B cell (primary cell): ENCODE measurements around the gene UPB1. TPM values are rescaled to one million over a fixed set of nuclear protein-coding genes. Genes with fewer than 3 reads are reported as not detected.

ENCODE experiments used
- ATAC-seq: fragments of 200-7000 bp; cut with Tn5 transposase; one replicate; pipeline ENCODE4 v1.10.0; 2021; ENCODE audit warnings: low read depth, mild to moderate bottlenecking, moderate number of reproducible peaks, moderate library complexity
- CTCF ChIA-PET: fragments of 350-600 bp; sonication (Branson Sonifier 250); formaldehyde crosslinking; loops from one replicate; lab custom pipeline; 2021; ENCODE audit warnings: antibody characterized with exemption, inconsistent platforms; lab: Charles Lee
- POLR2A ChIA-PET: fragments of 350-600 bp; sonication (Branson Sonifier 250); formaldehyde crosslinking; loops from one replicate; lab custom pipeline; 2021; ENCODE audit warnings: antibody characterized with exemption; lab: Charles Lee
- DNase-seq: peaks from one replicate; pipeline ENCODE4 v3.0.0; 2013
- H2AFZ ChIP-seq: 2 replicates; pipeline ENCODE4 v1.6.1; 2012; ENCODE audit warnings: mild to moderate bottlenecking, low read depth, low read length; ENCODE audit not compliant: insufficient read depth, poor library complexity, severe bottlenecking
- H3K27ac ChIP-seq, 2 donors: 1 replicate in 1 of 2; 2 replicates in 1 of 2; pipeline ENCODE4 v1.5.1; 2012 to 2013; ENCODE audit warnings: low read length in 2 of 2, mild to moderate bottlenecking in 2 of 2, moderate library complexity in 1 of 2
- H3K27me3 ChIP-seq, 4 experiments: fragments of 200-600 bp in 1 of 4; sonication (generic) in 1 of 4; replicated peaks in 1 of 4; 1 replicate in 2 of 4; 2 replicates in 2 of 4; pipeline versions ENCODE4 v1.6.1 to v1.7.0; 2013 to 2016; ENCODE audit warnings: low read length in 3 of 4, mild to moderate bottlenecking in 2 of 4, mixed read lengths in 1 of 4, moderate library complexity in 1 of 4; ENCODE audit not compliant: insufficient read depth in 4 of 4, control insufficient read depth in 3 of 4; ENCODE audit errors: control extremely low read depth in 1 of 4
- H3K36me3 ChIP-seq, 2 experiments: replicated peaks in 1 of 2; 1 replicate in 1 of 2; 2 replicates in 1 of 2; pipeline versions ENCODE4 v1.6.1 to v1.7.1; 2013; ENCODE audit warnings: low read length in 1 of 2; ENCODE audit not compliant: insufficient read depth in 2 of 2, control insufficient read depth in 1 of 2; ENCODE audit errors: control extremely low read depth in 1 of 2, extremely low read depth in 1 of 2
- H3K4me1 ChIP-seq, 2 donors: fragments of 200-600 bp in 1 of 2; sonication (generic) in 1 of 2; 1 replicate in 1 of 2; 2 replicates in 1 of 2; pipeline versions ENCODE4 v1.5.1 to v1.6.1; 2013 to 2017; ENCODE audit warnings: low read length in 2 of 2; ENCODE audit not compliant: control insufficient read depth in 2 of 2, insufficient read depth in 2 of 2
- H3K4me2 ChIP-seq: replicated peaks from 2 replicates; pipeline ENCODE3; 2012; ENCODE audit warnings: mild to moderate bottlenecking, low read depth, low read length; ENCODE audit not compliant: poor library complexity, severe bottlenecking
- H3K4me3 ChIP-seq, 5 experiments: fragments of 200-600 bp in 1 of 5; sonication (generic) in 1 of 5; 1 replicate in 3 of 5; 2 replicates in 2 of 5; pipeline versions ENCODE4 v1.5.1 to v1.7.0; 2011 to 2016; ENCODE audit warnings: low read length in 4 of 5, mild to moderate bottlenecking in 4 of 5, low read depth in 2 of 5, control low read depth in 1 of 5, moderate library complexity in 1 of 5; ENCODE audit not compliant: insufficient read depth in 1 of 5; ENCODE audit errors: control extremely low read depth in 1 of 5, extremely low read depth in 1 of 5
- H3K79me2 ChIP-seq: fragments of 200-600 bp; sonication (generic); one replicate; pipeline ENCODE4 v1.6.0; 2016; ENCODE audit warnings: low read length; ENCODE audit not compliant: control insufficient read depth, insufficient read depth
- H3K9ac ChIP-seq: fragments of 200-600 bp; sonication (generic); 2 replicates; pipeline ENCODE4 v1.6.1; 2017; ENCODE audit warnings: mild to moderate bottlenecking, low read length, moderate library complexity
- H3K9me3 ChIP-seq, 3 donors: one replicate each; pipeline versions ENCODE4 v1.6.1 to v1.7.1; 2013; ENCODE audit warnings: low read length in 2 of 3; ENCODE audit not compliant: control insufficient read depth in 2 of 3, insufficient read depth in 1 of 3; ENCODE audit errors: control extremely low read depth in 1 of 3
- H4K20me1 ChIP-seq: 2 replicates; pipeline ENCODE4 v1.6.0; 2012; ENCODE audit warnings: mild to moderate bottlenecking, low read length; ENCODE audit not compliant: insufficient read depth, control insufficient read depth, poor library complexity, severe bottlenecking
- H3K27ac Mint-ChIP-seq: one replicate; pipeline ENCODE4 v1.8.0; 2021; ENCODE audit warnings: mixed read lengths
- H3K27me3 Mint-ChIP-seq: one replicate; pipeline ENCODE4 v1.8.0; 2021; ENCODE audit warnings: mixed read lengths
- H3K4me1 Mint-ChIP-seq: one replicate; pipeline ENCODE4 v1.8.0; 2021; ENCODE audit warnings: mixed read lengths
- H3K4me3 Mint-ChIP-seq: one replicate; pipeline ENCODE4 v1.8.0; 2021; ENCODE audit warnings: mixed read lengths
- H3K9me3 Mint-ChIP-seq: one replicate; pipeline ENCODE4 v1.8.0; 2022; ENCODE audit warnings: mixed read lengths; ENCODE audit not compliant: insufficient read depth
- EZH2 ChIP-seq: IDR thresholded peaks from 2 replicates; pipeline ENCODE4 v1.6.1; 2012; ENCODE audit warnings: borderline replicate concordance, low read depth, mild to moderate bottlenecking, moderate library complexity, low read length; ENCODE audit not compliant: insufficient read depth, poor library complexity, severe bottlenecking
- WGBS: methylation state at CpG from one replicate; pipeline ENCODE4 v1.1.5; 2013; ENCODE audit warnings: missing lambda C conversion rate; ENCODE audit not compliant: insufficient coverage; 5-methylcytosine and 5-hydroxymethylcytosine counted together
- intact Hi-C: fragments of 100-400 bp; cut with micrococcal nuclease; formaldehyde crosslinking; loops from one replicate; pipeline ENCODE4 v1.10.0; 2022
- polyA plus RNA-seq: library from polyadenylated mRNA; depleted of rRNA; stranded (reverse); fragments of >200 nt; gene quantifications from 2 replicates; pipeline ENCODE4 v1.2.3, GENCODE V29; 2012
- total RNA-seq, 2 donors: library from RNA; stranded (reverse); fragments of 120-200 nt in 1 of 2; gene quantifications; 1 replicate in 1 of 2; 2 replicates in 1 of 2; pipeline versions ENCODE4 v1.2.3 to v1.2.4, GENCODE V29; 2013 to 2022
- TF ChIP-seq, protein P1 (sequence below): fragments of 200-600 bp; IDR thresholded peaks from one replicate; pipeline ENCODE4 v1.8.0; 2022; ENCODE audit warnings: antibody characterized with exemption, mild to moderate bottlenecking

UPB1 gene
- total and polyA plus RNA-seq, 2 donors (not counting 1 experiment from before 2014, with no cell fraction given): 1.2 to 4.0 TPM

DNA sequence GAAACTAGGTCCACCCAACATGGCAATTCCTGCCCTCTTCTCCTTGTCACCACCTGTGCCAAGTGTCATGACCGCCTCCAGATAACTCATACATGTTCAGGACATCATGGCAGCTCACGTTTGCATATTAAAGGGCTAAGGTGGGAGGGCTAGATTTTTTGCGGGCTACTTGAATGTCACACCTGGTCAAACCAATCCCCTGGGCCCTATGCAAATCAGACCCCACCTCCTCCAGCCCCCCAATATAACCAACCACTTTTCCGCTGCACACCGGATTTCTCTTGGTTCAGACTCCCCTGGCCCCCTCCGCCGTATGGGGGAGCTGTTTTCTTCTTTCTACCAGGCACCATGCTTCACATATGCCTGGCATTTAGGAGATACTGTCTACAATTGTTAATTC lies 12.6 kb downstream of the UPB1 start:
- Mint-ChIP-seq H3K27ac (no peak overlapping the region), H3K4me3 (no peak overlapping the region), H3K9me3 (no peaks in the 10 kb centered on the region), H3K27me3 (no peaks in the 10 kb centered on the region), H3K4me1 (peaks cover 62% of the 10 kb centered on the region)
- DNase-seq (peak; percentile 43), ATAC-seq (peak; percentile 8)
- no CpG with 5 or more reads among the region's 7 CpGs for WGBS
- H3K9ac ChIP-seq: no peak overlapping the region
- peaks cover 44 to 49% of the 10 kb centered on the region in 2 donors for H3K4me1 ChIP-seq
- no peak overlapping the region for H3K4me2 ChIP-seq
- H3K27ac ChIP-seq: peak overlapping the region in 1 of 2 donors; percentile 0
- H3K9me3 ChIP-seq: no peaks in the 10 kb centered on the region
- no peaks in the 10 kb centered on the region for H3K27me3 ChIP-seq
- intact Hi-C loops: no loop called here
- no peaks in the 10 kb centered on the region for H3K36me3 ChIP-seq
- no peak overlapping the region for H2AFZ ChIP-seq
- POLR2A ChIA-PET: interaction anchor here (0.6 kb wide), 1 partner anchor 570 kb away, joined by 8 read pairs; no protein-coding TSS in a partner anchor
- H3K79me2 ChIP-seq: no peaks in the 10 kb centered on the region
- no peak overlapping the region for H3K4me3 ChIP-seq
- no peak for TF ChIP-seq EZH2
- TF ChIP-seq, protein P1, sequence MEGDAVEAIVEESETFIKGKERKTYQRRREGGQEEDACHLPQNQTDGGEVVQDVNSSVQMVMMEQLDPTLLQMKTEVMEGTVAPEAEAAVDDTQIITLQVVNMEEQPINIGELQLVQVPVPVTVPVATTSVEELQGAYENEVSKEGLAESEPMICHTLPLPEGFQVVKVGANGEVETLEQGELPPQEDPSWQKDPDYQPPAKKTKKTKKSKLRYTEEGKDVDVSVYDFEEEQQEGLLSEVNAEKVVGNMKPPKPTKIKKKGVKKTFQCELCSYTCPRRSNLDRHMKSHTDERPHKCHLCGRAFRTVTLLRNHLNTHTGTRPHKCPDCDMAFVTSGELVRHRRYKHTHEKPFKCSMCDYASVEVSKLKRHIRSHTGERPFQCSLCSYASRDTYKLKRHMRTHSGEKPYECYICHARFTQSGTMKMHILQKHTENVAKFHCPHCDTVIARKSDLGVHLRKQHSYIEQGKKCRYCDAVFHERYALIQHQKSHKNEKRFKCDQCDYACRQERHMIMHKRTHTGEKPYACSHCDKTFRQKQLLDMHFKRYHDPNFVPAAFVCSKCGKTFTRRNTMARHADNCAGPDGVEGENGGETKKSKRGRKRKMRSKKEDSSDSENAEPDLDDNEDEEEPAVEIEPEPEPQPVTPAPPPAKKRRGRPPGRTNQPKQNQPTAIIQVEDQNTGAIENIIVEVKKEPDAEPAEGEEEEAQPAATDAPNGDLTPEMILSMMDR: no peak
- CTCF ChIA-PET: interaction anchor here (1.5 to 11.5 kb wide), 8 partner anchors 11 to 83 kb away, joined by 3 to 173 read pairs (median 5); partner anchors contain the start of gene ADORA2A
- H4K20me1 ChIP-seq: no peaks in the 10 kb centered on the region
